Activated naive CD4-positive, alpha-beta T cell treated with anti-CD3 and anti-CD28 coated beads for 36 hours (primary cell): ENCODE measurements around the gene BRIX1. TPM values are rescaled to one million over a fixed set of nuclear protein-coding genes. Genes with fewer than 3 reads are reported as not detected.
"Not testable (repeated sequence)": the region's sequence is repeated elsewhere in the genome, so short reads cannot be mapped to it uniquely, and the experiment has no call there.

Experiments used
- CTCF ChIA-PET: fragments of 350-600 bp; sonication (Branson Sonifier 250); formaldehyde crosslinking; loops from one replicate; lab custom pipeline; 2021; ENCODE audit warnings: antibody characterized with exemption; lab: Charles Lee
- DNase-seq: peaks from one replicate; pipeline ENCODE4 v3.0.0-alpha.2; 2020
- H3K27ac Mint-ChIP-seq: one replicate; pipeline ENCODE4 v1.8.0; 2021; ENCODE audit warnings: mild to moderate bottlenecking, mixed read lengths
- H3K27me3 Mint-ChIP-seq: one replicate; pipeline ENCODE4 v1.8.0; 2021; ENCODE audit warnings: low read depth, mixed read lengths
- H3K36me3 Mint-ChIP-seq: one replicate; pipeline ENCODE4 v1.8.0; 2021; ENCODE audit warnings: low read depth, mixed read lengths
- H3K4me1 Mint-ChIP-seq: one replicate; pipeline ENCODE4 v1.8.0; 2021; ENCODE audit warnings: low read depth, mixed read lengths
- H3K4me3 Mint-ChIP-seq: one replicate; pipeline ENCODE4 v1.8.0; 2021; ENCODE audit warnings: mild to moderate bottlenecking, moderate library complexity, mixed read lengths
- H3K9me3 Mint-ChIP-seq: one replicate; pipeline ENCODE4 v1.8.0; 2021; ENCODE audit warnings: mixed read lengths
- intact Hi-C: fragments of 100-400 bp; cut with micrococcal nuclease; formaldehyde crosslinking; loops from one replicate; pipeline ENCODE4 v1.15.1; 2023
- total RNA-seq, 2 experiments: library from RNA; stranded (reverse); gene quantifications; one replicate each; pipeline ENCODE4 v1.2.3, GENCODE V29; 2021

The BRIX1 gene
- total RNA-seq, 2 experiments from 2014 or later, result 66.5 to 69.0 TPM

GRCh38 chr5:34916518-34916917, 1.0 kb downstream of the BRIX1 start:
- Mint-ChIP-seq H3K9me3 (no peaks in the 10 kb centered on the region), H3K27ac (no peak overlapping the region), H3K4me3 (no peak overlapping the region), H3K4me1 (peaks cover 37% of the 10 kb centered on the region), H3K27me3 (no peaks in the 10 kb centered on the region), H3K36me3 (peaks cover 46% of the 10 kb centered on the region)
- intact Hi-C loops, result loop anchor here (5.0 kb wide), 2 partner anchors 384 to 1961 kb away; partner anchors contain the start of gene NIPBL
- no peak for DNase-seq
- CTCF ChIA-PET, result interaction anchor here (1.2 to 2.4 kb wide), 6 partner anchors 9 to 87 kb away, joined by 3 to 11 read pairs (median 4); partner anchors contain the start of genes DNAJC21 and TTC23L

- no peak for DNase-seq
- H3K4me3 Mint-ChIP-seq, result no peak overlapping the region
- H3K4me1 Mint-ChIP-seq, result peaks cover 41% of the 10 kb centered on the region
- peaks cover 43% of the 10 kb centered on the region for H3K36me3 Mint-ChIP-seq
- intact Hi-C loops, result loop anchor here (5.0 kb wide), 2 partner anchors 386 to 1959 kb away; partner anchors contain the start of gene NIPBL
- no peaks in the 10 kb centered on the region for H3K9me3 Mint-ChIP-seq
- H3K27ac Mint-ChIP-seq, result peak overlapping the region; percentile 75
- CTCF ChIA-PET, result interaction anchor here (1.2 to 1.8 kb wide), 2 partner anchors 14 to 22 kb away, joined by 3 to 7 read pairs; no protein-coding TSS in a partner anchor
- H3K27me3 Mint-ChIP-seq, result no peaks in the 10 kb centered on the region
Measured at GRCh38 chr5:34918025-34918424, 2.5 kb downstream of the BRIX1 start.

GRCh38 chr5:34919077-34919476, 3.6 kb downstream of the BRIX1 start:
- intact Hi-C loops, result loop anchor here (5.0 kb wide), 2 partner anchors 387 to 1958 kb away; partner anchors contain the start of gene NIPBL
- peaks cover 46% of the 10 kb centered on the region for H3K36me3 Mint-ChIP-seq
- CTCF ChIA-PET, result no interaction called here
- no peaks in the 10 kb centered on the region for H3K9me3 Mint-ChIP-seq
- no peak overlapping the region for H3K4me3 Mint-ChIP-seq
- no peaks in the 10 kb centered on the region for H3K27me3 Mint-ChIP-seq
- H3K4me1 Mint-ChIP-seq, result peaks cover 45% of the 10 kb centered on the region
- H3K27ac Mint-ChIP-seq, result peak overlapping the region; percentile 24
- DNase-seq, result no peak

GRCh38 chr5:34923256-34923655, 7.7 kb downstream of the BRIX1 start:
- Mint-ChIP-seq H3K27ac (peak overlapping the region; percentile 89), H3K36me3 (peaks cover 36% of the 10 kb centered on the region), H3K4me1 (peaks cover 43% of the 10 kb centered on the region)
- intact Hi-C loops, result loop anchor here (10.0 kb wide), 3 partner anchors 862 to 1068 kb away; partner anchors contain the start of gene IL7R
- not testable (repeated sequence) for H3K27me3 Mint-ChIP-seq, H3K4me3 Mint-ChIP-seq, H3K9me3 Mint-ChIP-seq, DNase-seq
- CTCF ChIA-PET, result interaction anchor here (1.3 to 2.1 kb wide), 3 partner anchors 8 to 80 kb away, joined by 4 to 9 read pairs (median 4); partner anchors contain the start of genes BRIX1 and RAD1

GRCh38 chr5:34923694-34924461, 8.4 kb downstream of the BRIX1 start:
- Mint-ChIP-seq H3K4me3 (peak overlapping the region; percentile 2), H3K27me3 (no peaks in the 10 kb centered on the region), H3K27ac (peak overlapping the region; percentile 89), H3K9me3 (no peaks in the 10 kb centered on the region), H3K36me3 (peaks cover 36% of the 10 kb centered on the region), H3K4me1 (peaks cover 40% of the 10 kb centered on the region)
- peak; percentile 64 for DNase-seq
- intact Hi-C loops, result loop anchor here (1.0 to 10.0 kb wide), 4 partner anchors 9 to 1069 kb away; partner anchors contain the start of genes BRIX1, IL7R and RAD1
- CTCF ChIA-PET, result interaction anchor here (1.3 to 2.1 kb wide), 3 partner anchors 9 to 80 kb away, joined by 4 to 9 read pairs (median 4); partner anchors contain the start of genes BRIX1 and RAD1

- intact Hi-C loops, result loop anchor here (1.0 to 10.0 kb wide), 4 partner anchors 9 to 1070 kb away; partner anchors contain the start of genes BRIX1, IL7R and RAD1
- Mint-ChIP-seq H3K27ac (peak overlapping the region; percentile 89), H3K4me3 (no peak overlapping the region), H3K36me3 (peaks cover 37% of the 10 kb centered on the region), H3K4me1 (peaks cover 44% of the 10 kb centered on the region), H3K9me3 (no peaks in the 10 kb centered on the region), H3K27me3 (no peaks in the 10 kb centered on the region)
- DNase-seq, result no peak
- CTCF ChIA-PET, result interaction anchor here (1.3 to 2.1 kb wide), 4 partner anchors 8 to 79 kb away, joined by 4 to 9 read pairs (median 4); partner anchors contain the start of genes BRIX1 and RAD1
Measured at GRCh38 chr5:34924462-34924765, 8.9 kb downstream of the BRIX1 start.

- peaks cover 48% of the 10 kb centered on the region for H3K4me1 Mint-ChIP-seq
- no peak for DNase-seq
- no peak overlapping the region for H3K4me3 Mint-ChIP-seq
- no peaks in the 10 kb centered on the region for H3K9me3 Mint-ChIP-seq
- peak overlapping the region; percentile 65 for H3K27ac Mint-ChIP-seq
- CTCF ChIA-PET, result no interaction called here
- H3K36me3 Mint-ChIP-seq, result peaks cover 32% of the 10 kb centered on the region
- no peaks in the 10 kb centered on the region for H3K27me3 Mint-ChIP-seq
- intact Hi-C loops, result loop anchor here (5.0 to 10.0 kb wide), 8 partner anchors 691 to 1484 kb away; partner anchors contain the start of genes AMACR, IL7R, LMBRD2 and NADK2
Measured at GRCh38 chr5:34926318-34926888, 10.9 kb downstream of the BRIX1 start.

- no peaks in the 10 kb centered on the region for H3K9me3 Mint-ChIP-seq
- H3K27me3 Mint-ChIP-seq, result no peaks in the 10 kb centered on the region
- no peak for DNase-seq
- CTCF ChIA-PET, result no interaction called here
- H3K36me3 Mint-ChIP-seq, result peaks cover 31% of the 10 kb centered on the region
- peaks cover 44% of the 10 kb centered on the region for H3K4me1 Mint-ChIP-seq
- no peak overlapping the region for H3K27ac Mint-ChIP-seq
- no peak overlapping the region for H3K4me3 Mint-ChIP-seq
- intact Hi-C loops, result loop anchor here (5.0 to 10.0 kb wide), 8 partner anchors 690 to 1485 kb away; partner anchors contain the start of genes AMACR, IL7R, LMBRD2 and NADK2
Measured at GRCh38 chr5:34927785-34928184, 12.3 kb downstream of the BRIX1 start.

GRCh38 chr5:34928267-34928666, 12.8 kb downstream of the BRIX1 start:
- no peaks in the 10 kb centered on the region for H3K27me3 Mint-ChIP-seq
- DNase-seq, result no peak
- H3K36me3 Mint-ChIP-seq, result peaks cover 30% of the 10 kb centered on the region
- no peak overlapping the region for H3K27ac Mint-ChIP-seq
- intact Hi-C loops, result loop anchor here (5.0 to 10.0 kb wide), 8 partner anchors 689 to 1486 kb away; partner anchors contain the start of genes AMACR, IL7R, LMBRD2 and NADK2
- CTCF ChIA-PET, result no interaction called here
- peaks cover 40% of the 10 kb centered on the region for H3K4me1 Mint-ChIP-seq
- no peaks in the 10 kb centered on the region for H3K9me3 Mint-ChIP-seq
- no peak overlapping the region for H3K4me3 Mint-ChIP-seq

- no peaks in the 10 kb centered on the region for H3K9me3 Mint-ChIP-seq
- peaks cover 37% of the 10 kb centered on the region for H3K4me1 Mint-ChIP-seq
- CTCF ChIA-PET, result interaction anchor here (0.6 to 2.5 kb wide), 5 partner anchors 13 to 74 kb away, joined by 3 to 11 read pairs (median 3); partner anchors contain the start of genes BRIX1 and RAD1
- no peaks in the 10 kb centered on the region for H3K27me3 Mint-ChIP-seq
- peaks cover 27% of the 10 kb centered on the region for H3K36me3 Mint-ChIP-seq
- H3K27ac Mint-ChIP-seq, result peak within 1 kb of the TSS; percentile 94
- H3K4me3 Mint-ChIP-seq, result peak within 1 kb of the TSS; percentile 94
- DNase-seq, result peak; percentile 99
- intact Hi-C loops, result loop anchor here (1.0 to 10.0 kb wide), 11 partner anchors 14 to 1487 kb away; partner anchors contain the start of genes AMACR, BRIX1, IL7R and LMBRD2
Measured at GRCh38 chr5:34929134-34929719, 13.7 kb downstream of the BRIX1 start, which contains the start of gene DNAJC21. TSS of gene DNAJC21 (plus strand) at chr5:34929559. CDS start at chr5:34929820, 261 bp downstream.

- peak overlapping the region; percentile 94 for H3K27ac Mint-ChIP-seq
- CTCF ChIA-PET, result interaction anchor here (1.2 to 2.5 kb wide), 4 partner anchors 14 to 74 kb away, joined by 3 to 11 read pairs (median 4); partner anchors contain the start of genes BRIX1 and RAD1
- peak overlapping the region; percentile 94 for H3K4me3 Mint-ChIP-seq
- no peaks in the 10 kb centered on the region for H3K27me3 Mint-ChIP-seq
- intact Hi-C loops, result loop anchor here (1.0 to 10.0 kb wide), 12 partner anchors 15 to 1488 kb away; partner anchors contain the start of genes AMACR, BRIX1, IL7R and LMBRD2
- DNase-seq, result peak; percentile 82
- H3K9me3 Mint-ChIP-seq, result no peaks in the 10 kb centered on the region
- peaks cover 35% of the 10 kb centered on the region for H3K4me1 Mint-ChIP-seq
- H3K36me3 Mint-ChIP-seq, result peaks cover 21% of the 10 kb centered on the region
Measured at GRCh38 chr5:34929720-34930461, 14.4 kb downstream of the BRIX1 start.
